ENCODE measurements around the gene GPC6.

- TF ChIP-seq CTCF (IDR thresholded peaks at IDR 0.05): no peak
- no peak for TF ChIP-seq POLR2A (IDR thresholded peaks at IDR 0.05)
These were observed 1006.3 kb downstream of the GPC6 start for GRCh38 chr13:94232956-94233355.
